RKO (cell line): ENCODE data around the gene KCNMB3.

ENCODE experiments used
- DNase-seq: peaks from one replicate; pipeline ENCODE4 v3.0.0-alpha.2; 2016; ENCODE audit warnings: low spot score

The KCNMB3 gene

GRCh38 chr3:179196098-179196497 lies 54.8 kb downstream of the KCNMB3 start:
- no peak for DNase-seq

DNA sequence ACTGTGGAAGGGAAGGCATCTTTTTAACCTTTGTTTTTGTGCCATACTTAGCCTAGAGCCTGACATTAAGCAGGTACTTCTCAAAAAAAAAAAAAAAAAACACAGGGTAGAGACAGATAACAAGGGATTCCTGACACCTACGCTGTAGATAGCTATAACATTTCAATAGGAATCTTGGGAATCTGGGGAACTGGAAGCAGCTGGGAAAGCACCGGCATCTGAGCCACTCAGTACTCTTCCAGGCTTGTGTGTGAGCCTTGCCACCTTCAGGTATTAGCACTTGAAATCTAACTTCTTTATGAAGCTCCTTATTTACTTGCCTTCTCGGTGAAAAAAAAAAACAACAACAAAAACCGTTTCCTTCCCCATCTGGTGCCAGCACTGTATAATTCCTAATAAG lies 56.0 kb downstream of the KCNMB3 start:
- no peak for DNase-seq
